ENCODE data around the gene C19orf47.

Gene C19orf47

DNA sequence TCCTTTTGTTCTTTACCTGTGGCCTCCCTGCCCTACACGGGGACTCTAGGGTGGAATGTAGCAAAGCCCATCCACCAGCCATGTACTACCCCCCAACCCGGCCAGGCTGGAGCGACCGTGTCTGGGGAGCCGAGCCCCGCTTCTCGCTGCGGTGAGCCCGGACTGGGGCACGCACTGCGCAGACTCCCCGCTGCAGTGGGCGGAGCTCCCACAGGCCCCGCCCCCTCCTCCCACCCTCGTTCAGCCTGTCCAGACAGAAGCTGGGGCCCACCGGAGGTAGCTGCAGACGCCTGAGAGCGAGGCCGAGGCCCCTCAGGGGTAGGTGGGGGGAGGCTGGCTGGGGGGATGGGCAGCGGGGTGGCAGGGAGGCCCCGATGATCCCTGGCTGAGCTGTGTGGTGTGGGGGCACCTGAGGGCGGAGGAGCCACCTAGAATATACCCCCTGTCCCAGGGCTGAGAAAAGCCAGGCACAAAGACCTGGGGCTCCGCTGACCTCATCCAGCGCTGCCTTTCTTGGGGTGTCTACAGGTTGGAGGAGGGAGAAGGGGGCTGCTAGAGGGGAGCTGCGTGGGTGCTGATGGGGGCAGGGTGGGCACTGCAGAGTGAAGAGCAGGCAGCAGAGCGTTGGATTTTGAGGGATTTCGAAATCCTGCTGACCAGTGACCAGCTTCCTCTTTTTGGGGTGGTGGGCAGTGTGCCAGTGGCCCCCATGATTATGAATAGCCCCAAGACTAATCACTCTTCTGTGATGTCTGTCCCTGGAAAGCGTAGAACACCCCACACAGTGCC lies 17.6 kb upstream of the C19orf47 start:
- Histone ChIP-seq H3K79me2 (ENCODE audit: low read length) (no peaks in the 10 kb centered on the region), H3K36me3 (replicated peaks; ENCODE audit: insufficient read depth, low read length) (no peaks in the 10 kb centered on the region), H3K4me3 (ENCODE audit: low read length) (peak overlapping the region; percentile 54), H3K27me3 (replicated peaks; ENCODE audit: insufficient read depth, low read length) (no peaks in the 10 kb centered on the region), H3K27ac (ENCODE audit: low read length) (no peak overlapping the region), H3K4me1 (ENCODE audit: low read length) (no peaks in the 10 kb centered on the region), H3K9me3 (replicated peaks; ENCODE audit: insufficient read depth, low read length) (no peaks in the 10 kb centered on the region), H3K9ac (ENCODE audit: low read length) (peak overlapping the region; percentile 34; the same call in 1 of the 2 replicates), H4K20me1 (ENCODE audit: insufficient read depth, low read length) (no peaks in the 10 kb centered on the region), H2AFZ (ENCODE audit: low read length) (peak overlapping the region; percentile 71), H3K4me2 (ENCODE audit: low read depth, low read length) (peak overlapping the region; percentile 76), H3K9me2 (replicated peaks; ENCODE audit: insufficient read depth, low read length) (no peaks in the 10 kb centered on the region), H3F3A (ENCODE audit: insufficient read depth, low read length) (no peaks in the 10 kb centered on the region)
- peak; percentile 66 for DNase-seq
- TF ChIP-seq EZH2 (optimal IDR thresholded peaks at IDR 0.05; ENCODE audit: low read depth, low read length) (no peak), EZH2phosphoT487 (IDR thresholded peaks at IDR 0.05; ENCODE audit: low read length) (no peak), CTCF (IDR thresholded peaks at IDR 0.05; ENCODE audit: low read length) (no peak)

DNA sequence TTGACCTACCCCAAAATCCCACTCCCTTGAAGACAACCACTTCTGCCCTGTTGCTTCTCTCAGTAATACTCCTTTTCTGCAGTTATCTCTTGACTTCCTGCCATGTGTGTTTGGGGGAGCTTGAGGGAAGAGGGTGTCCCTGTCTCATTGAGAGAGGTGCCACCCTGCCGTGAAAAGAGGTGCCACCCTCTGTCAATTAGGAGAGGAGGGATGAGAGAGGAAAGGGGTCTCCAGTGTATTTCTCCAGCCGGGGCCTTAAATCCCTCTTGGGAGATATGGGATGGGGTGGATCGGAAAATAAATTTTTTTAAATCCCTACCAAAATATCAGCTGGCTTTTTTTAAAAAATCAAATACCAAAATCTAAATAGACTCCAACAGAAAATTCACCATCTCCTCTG lies 16.8 kb upstream of the C19orf47 start:
- H3F3A ChIP-seq (ENCODE audit: insufficient read depth, low read length), result no peaks in the 10 kb centered on the region
- H2AFZ ChIP-seq (ENCODE audit: low read length), result peak overlapping the region; percentile 71
- DNase-seq, result no peak
- H4K20me1 ChIP-seq (ENCODE audit: insufficient read depth, low read length), result no peaks in the 10 kb centered on the region
- H3K36me3 ChIP-seq (replicated peaks; ENCODE audit: insufficient read depth, low read length), result no peaks in the 10 kb centered on the region
- H3K4me2 ChIP-seq (ENCODE audit: low read depth, low read length), result peak overlapping the region; percentile 76
- H3K27me3 ChIP-seq (replicated peaks; ENCODE audit: insufficient read depth, low read length), result no peaks in the 10 kb centered on the region
- no peaks in the 10 kb centered on the region for H3K4me1 ChIP-seq (ENCODE audit: low read length)
- peak overlapping the region; percentile 34; the same call in 1 of the 2 replicates for H3K9ac ChIP-seq (ENCODE audit: low read length)
- no peaks in the 10 kb centered on the region for H3K79me2 ChIP-seq (ENCODE audit: low read length)
- no peaks in the 10 kb centered on the region for H3K9me2 ChIP-seq (replicated peaks; ENCODE audit: insufficient read depth, low read length)
- no peak overlapping the region for H3K27ac ChIP-seq (ENCODE audit: low read length)
- H3K9me3 ChIP-seq (replicated peaks; ENCODE audit: insufficient read depth, low read length), result no peaks in the 10 kb centered on the region
- H3K4me3 ChIP-seq (ENCODE audit: low read length), result peak overlapping the region; percentile 54; the same call in 1 of the 2 replicates
- TF ChIP-seq EZH2phosphoT487 (IDR thresholded peaks at IDR 0.05; ENCODE audit: low read length) (no peak), EZH2 (optimal IDR thresholded peaks at IDR 0.05; ENCODE audit: low read depth, low read length) (no peak), CTCF (IDR thresholded peaks at IDR 0.05; ENCODE audit: low read length) (no peak)

DNA sequence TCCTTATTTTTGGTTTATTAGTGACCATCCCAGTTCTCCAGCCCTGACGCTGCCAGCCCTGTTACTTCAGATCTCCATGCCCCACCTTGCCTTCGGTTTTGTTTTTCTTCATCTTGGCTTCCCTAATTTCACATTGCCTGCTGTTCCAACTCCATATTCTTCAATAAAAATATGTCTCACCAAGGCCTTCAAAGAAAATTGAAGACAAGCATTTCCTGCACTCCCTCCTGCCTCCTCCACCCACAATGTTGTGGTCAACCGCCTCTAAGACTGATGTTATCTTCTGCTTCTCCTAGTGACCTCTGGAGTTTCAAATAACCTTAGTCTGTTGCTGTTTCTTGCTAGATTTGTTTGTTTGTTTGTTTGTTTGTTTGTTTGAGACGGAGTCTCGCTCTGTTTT lies 14.9 kb upstream of the C19orf47 start:
- no peaks in the 10 kb centered on the region for H3K4me1 ChIP-seq (ENCODE audit: low read length)

More for the DNA sequence above, 14.9 kb upstream of the C19orf47 start:
- H3K36me3 ChIP-seq (replicated peaks; ENCODE audit: insufficient read depth, low read length), result no peaks in the 10 kb centered on the region
- H2AFZ ChIP-seq (ENCODE audit: low read length), result no peak overlapping the region
- no peaks in the 10 kb centered on the region for H3K9me2 ChIP-seq (replicated peaks; ENCODE audit: insufficient read depth, low read length)
- H3F3A ChIP-seq (ENCODE audit: insufficient read depth, low read length), result no peaks in the 10 kb centered on the region
- no peak overlapping the region for H3K4me2 ChIP-seq (ENCODE audit: low read depth, low read length)
- no peaks in the 10 kb centered on the region for H4K20me1 ChIP-seq (ENCODE audit: insufficient read depth, low read length)
- no peak overlapping the region for H3K4me3 ChIP-seq (ENCODE audit: low read length)
- no peaks in the 10 kb centered on the region for H3K9me3 ChIP-seq (replicated peaks; ENCODE audit: insufficient read depth, low read length)
- no peak for DNase-seq
- no peaks in the 10 kb centered on the region for H3K27me3 ChIP-seq (replicated peaks; ENCODE audit: insufficient read depth, low read length)
- no peaks in the 10 kb centered on the region for H3K79me2 ChIP-seq (ENCODE audit: low read length)
- TF ChIP-seq EZH2phosphoT487 (IDR thresholded peaks at IDR 0.05; ENCODE audit: low read length), result no peak
- no peak for TF ChIP-seq EZH2 (optimal IDR thresholded peaks at IDR 0.05; ENCODE audit: low read depth, low read length)
- TF ChIP-seq CTCF (IDR thresholded peaks at IDR 0.05; ENCODE audit: low read length), result no peak
- H3K27ac ChIP-seq (ENCODE audit: low read length), result no peak overlapping the region
- no peak overlapping the region for H3K9ac ChIP-seq (ENCODE audit: low read length)
